ENCODE data around the gene ZNF121.
A peak's percentile ranks its signal among the peaks of the same experiment; 100 is the strongest.
"Not testable (repeated sequence)": the region's sequence is repeated elsewhere in the genome, so short reads cannot be mapped to it uniquely, and the experiment has no call there.

The ZNF121 gene

DNA sequence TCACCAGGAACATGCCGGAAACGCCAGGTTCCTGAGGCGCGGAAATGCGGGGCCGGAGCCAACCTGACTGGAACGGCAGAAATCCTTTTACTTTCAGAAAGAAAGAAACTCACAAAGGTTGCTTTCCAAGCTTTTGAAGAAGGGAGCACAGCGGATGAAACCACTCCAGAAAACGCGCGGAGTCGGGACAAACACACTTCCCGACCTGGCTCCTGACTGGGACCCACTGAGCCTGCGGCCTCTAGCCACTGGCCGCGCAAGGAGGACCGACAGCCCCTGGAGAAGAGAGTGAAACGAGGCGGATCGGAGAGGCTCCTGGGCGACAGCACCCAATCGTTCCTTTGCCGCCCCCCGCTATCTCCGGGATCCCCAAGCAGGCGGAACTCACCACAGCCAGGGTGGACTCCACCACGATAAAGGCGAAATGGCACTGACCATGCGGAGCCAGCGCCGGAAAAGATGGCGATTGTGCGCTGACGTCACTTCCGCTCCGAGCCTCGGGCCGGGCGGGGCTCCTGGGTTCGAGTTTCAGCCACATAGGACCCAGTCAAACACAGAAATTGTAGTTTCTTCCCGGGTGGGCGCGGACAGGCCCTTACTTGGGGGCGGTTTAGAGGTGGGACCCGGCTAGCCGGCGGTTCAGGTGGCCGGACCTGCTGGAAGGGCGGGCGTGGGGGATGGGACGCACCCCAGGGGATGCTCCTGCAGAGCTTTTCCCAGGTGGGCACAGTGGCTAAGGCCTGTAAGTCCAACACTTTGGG is at the start of gene ZNF121:
TSS of gene ZNF121 (minus strand) at position 432 of the 761 bp plus-strand sequence. CDS start 16,407 bp downstream, outside the sequence.
- peak; percentile 94 for DNase-seq

DNA sequence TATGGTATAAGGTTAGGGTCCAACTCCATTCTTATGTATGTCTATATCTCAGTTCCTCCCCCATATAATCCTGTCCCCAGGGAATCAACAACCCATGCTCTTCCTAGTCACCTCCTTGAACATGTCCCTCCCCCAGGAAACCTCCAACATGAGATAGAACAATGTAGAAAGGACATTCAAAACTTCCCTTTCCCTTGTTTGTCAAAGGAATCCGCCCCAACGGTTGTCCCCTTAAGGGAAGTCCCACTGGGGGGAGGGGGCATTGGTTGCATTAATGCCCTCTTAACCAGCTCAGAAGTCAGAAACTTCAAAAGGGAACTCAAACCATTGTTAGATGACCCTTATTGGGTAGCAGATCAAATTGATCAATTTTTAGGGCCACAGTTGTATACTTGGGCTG is 43.6 kb upstream of the ZNF121 start:
- no peak for DNase-seq

DNA sequence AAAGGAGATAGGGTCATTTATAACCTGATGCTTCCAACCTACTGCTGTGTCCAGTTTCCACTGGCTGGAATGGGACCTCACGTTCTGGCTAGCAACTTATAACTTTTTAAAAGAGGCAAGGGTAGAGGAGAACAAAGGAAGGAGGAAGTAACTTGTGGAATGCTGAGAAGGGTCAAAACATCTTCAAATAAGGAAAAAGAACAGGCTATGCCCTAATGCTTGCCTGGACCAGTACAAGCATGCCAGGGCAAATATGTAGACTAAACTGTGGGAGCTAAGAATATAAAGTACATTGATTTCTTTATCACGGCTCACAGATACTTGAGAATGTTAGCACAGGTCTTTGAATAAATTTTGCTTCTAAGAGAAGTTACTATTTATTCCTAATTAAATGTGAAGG is 38.2 kb upstream of the ZNF121 start:
- DNase-seq, result no peak

DNA sequence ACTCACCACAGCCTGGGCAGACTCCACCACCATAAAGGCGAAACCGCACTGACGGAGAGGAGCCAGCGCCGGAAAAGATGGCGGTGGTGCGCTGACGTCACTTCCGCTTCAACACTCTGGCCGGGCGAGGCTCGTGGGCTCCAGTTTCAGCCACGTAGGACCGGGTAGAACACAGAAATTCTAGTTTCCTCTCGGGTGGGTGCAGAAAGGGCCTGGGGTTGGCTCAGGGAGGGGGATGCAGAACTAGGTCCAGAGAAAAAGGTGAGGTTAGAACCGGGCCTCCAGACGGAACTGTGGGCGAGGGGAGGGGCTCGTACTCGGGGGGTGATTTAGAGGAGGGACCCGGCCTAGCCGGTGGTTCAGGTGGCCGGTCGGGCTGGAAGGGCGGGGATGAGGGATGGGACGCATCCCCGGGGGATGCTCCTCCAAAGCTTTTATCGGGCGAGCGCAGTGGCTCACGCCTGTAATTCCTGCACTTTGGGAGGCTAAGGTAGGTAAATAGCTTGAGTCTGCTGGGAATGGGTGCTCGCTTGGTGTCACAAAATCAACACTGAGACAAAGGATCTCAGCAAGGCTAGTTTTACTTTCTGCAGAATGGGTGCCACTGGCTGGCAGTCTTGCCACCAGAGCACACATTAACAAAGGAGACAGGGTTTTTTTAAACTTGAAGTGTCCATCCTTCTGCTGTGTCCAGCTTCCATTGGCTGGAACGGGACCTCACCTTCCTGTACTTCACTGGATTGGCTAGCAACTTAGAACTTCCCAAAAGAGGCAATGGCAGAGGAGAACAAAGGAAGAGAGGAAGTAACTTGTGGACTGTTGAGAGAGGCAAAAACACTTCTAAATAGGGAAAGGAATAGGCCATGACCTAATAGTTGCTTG is 37.1 kb upstream of the ZNF121 start, which contains the start of gene ZNF561:
TSS of gene ZNF561 (minus strand) at position 77 of the 882 bp plus-strand sequence. CDS start 1,776 bp downstream, outside the sequence.
- DNase-seq, result peak; percentile 95

DNA sequence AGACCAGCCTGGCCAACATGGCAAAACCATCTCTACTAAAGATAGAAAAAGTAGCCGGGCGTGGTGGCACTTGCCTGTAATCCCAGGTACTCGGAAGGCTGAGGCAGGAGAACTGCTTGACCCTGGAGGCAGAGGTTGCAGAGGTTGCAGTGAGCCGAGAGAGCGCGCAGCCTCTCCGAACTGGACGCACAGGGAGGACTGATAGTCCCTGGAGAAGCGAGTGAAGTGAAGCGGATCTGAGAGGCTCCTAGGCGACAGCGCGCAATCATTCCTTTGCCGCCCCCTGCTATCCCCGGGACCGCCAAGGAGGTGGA is 36.5 kb upstream of the ZNF121 start:
- DNase-seq, result no peak

DNA sequence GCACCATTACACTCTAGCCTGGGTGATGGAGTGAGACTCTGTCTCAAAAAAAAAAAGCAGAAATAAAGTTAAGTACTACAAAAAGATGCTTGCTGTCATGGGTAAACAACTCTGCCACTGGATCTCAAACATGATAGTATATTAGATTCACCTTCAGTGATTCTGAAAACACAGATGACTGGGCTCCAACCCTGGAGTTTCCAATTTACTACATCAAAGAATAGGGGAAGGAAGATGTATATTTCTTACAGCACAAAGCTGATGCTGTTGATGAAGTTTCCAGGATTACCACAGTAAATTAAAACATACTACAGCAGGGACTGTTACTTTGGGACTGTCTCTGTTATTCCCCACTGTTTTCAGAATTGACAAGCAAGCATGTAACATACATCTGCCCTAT is 31.5 kb upstream of the ZNF121 start:
- no peak for DNase-seq

DNA sequence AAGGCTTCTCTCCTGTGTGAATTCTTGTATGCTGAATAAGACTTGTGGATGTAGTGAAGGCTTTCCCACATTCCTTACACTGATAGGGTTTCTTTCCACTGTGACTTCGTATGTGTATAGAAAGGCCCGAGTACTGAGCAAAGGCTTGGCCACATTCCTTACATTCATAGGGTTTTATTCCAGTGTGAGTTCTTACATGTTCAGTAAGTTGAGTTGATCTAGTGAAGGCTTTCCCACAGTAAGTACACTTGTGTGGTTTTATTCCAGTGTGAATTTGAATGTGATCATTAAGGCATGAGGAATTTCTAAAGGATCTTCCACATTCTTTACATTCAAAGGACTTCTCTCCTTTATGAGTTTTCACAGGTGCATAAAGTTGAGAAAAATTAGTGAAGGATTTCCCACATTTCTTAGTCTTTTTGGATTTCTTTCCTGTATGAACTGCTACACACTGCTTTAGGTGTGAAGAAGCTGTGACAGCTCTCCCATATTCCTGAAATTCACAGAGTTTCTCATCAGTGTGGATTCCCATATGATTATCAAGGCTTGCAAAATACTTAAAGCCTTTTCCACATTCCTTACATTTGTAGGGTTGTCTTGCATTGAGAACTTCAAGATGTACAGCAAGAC is 26.3 kb upstream of the ZNF121 start:
- no peak for DNase-seq

DNA sequence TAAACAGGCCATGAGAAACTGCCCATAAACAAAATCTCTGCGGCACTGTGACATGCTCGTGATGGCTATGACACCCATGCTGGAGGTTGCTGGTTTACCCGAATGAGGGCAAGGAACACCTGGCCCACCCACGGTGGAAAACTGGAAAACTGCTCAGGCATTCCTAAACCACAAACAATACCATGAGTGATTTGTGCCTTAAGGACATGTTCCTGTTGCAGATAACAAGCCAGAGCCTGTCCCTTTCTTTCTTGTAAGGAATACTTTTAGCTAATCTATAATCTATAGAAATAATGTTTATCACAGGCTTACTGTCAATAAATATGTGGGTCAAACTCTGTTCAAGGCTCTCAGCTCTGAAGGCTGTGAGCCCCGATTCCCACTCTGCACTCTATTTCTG is 24.6 kb upstream of the ZNF121 start:
- no peak for DNase-seq

DNA sequence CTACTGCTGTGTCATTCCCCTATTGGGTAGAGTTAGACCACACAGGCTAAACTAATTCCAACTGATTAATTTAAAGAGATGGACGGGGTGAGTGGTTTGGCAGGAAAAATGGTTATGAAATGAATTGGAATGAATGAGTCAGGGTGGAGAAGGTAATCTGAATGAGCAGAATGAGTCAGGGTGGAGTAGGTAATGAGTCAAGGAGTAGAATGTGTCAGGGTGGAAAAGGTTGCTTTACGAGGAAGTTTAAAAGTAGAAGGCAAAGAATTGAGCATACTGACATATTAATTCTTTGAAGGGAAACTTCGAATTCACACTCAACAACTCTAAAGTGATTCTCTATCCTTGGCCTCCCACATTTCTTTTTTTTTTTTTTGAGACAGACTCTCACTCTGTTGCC is 12.7 kb upstream of the ZNF121 start:
- DNase-seq, result no peak

DNA sequence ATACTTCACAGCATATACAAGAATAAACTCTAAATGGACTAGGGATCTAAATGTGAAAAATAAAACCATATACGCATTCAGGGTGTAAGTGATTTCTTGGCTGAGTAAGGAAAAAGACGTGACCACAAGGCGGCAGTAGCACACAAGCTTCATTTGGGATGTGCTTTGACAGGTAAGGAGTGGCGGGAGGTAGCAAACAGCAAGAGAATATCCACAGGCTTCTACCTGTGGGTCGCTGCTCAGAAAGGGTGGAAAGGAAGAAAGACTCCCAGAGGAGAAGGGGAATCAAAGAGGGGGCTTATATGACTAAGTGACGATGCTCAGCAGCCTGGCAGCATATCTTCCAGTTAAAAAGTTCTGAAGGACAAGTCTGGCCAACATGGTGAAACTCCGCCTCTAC is 2.5 kb upstream of the ZNF121 start:
- peak; percentile 87 for DNase-seq

DNA sequence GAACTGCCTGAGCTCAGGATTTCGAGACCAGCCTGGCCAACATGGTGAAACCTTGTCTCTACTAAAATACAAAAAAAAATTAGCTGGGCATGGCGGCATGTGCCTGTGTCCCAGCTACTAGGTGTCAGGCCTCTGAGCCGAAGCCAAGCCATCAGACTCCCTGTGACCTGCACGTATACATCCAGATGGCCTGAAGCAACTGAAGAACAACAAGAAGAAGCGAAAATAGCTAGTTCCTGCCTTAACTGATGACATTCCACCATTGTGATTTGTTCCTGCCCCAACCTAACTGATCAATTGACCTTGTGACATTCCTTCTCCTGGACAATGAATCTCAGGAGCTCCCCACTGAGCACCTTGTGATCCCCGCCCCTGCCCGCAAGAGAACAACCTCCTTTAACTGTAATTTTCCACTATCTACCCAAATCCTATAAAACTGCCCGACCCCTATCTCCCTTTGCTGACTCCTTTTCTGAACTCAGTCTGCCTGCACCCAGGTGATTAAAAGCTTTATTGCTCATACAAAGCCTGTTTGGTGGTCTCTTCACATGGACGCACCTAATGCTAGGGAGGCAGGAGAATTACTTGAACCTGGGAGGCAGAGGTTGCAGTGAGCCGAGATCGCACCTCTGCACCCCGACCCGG is 2.1 kb downstream of the ZNF121 start:
- DNase-seq, result not testable (repeated sequence)

DNA sequence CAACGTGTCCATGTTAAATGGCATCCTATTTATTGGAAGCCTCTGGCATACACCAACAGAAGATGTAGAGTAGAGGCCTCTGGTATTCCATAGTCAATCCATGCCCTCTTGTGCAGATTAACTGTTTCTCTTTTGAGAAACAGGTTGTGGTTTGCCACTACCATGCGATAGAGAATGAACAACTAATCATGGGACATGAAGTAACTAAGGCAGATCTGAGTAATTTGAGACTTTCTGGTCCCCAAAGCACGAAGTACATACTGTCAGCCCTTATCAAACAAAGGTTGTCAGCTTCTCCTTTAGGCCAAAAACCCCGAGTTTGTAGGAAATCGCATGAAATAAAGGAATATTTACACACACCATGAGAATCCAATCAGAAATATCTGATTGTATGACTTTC is 3.6 kb downstream of the ZNF121 start:
- no peak for DNase-seq

DNA sequence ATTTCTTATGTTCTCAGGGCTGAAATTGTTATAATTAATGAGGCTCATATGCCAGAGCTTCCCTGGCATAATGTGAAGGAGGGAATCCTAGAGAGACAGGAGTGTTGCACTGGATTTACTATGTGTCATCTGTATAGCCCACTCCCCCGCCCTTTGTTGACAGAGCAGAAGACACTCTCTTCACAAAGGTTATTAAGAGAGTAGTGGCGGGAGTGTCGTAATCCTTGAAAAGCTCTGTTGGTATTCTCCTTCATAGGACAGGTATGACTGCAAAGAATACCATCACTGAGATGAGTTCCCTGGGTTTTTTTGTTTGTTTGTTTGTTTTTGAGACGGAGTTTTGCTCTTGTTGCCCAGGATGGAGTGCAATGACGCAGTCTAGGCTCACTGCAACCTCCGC is 14.0 kb downstream of the ZNF121 start:
- no peak for DNase-seq

DNA sequence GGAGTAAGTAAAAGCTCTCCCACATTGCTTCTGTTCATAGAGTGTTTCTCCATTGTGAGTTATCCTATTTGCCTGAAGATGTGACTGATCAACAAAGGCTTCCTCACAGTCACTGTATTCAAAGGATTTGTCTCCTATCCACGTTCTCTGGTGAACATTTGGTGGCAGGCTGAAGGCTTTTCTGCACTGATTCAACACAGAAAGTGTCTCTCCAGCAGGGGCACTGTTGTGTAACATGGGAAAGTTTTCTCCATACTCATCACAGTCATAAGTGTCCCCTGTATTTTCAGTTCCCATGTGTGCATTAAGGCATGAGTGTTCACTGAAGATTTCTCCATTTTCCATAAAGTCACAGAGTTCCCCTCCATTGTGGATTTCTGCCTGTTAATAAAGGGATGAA is 17.6 kb downstream of the ZNF121 start:
- no peak for DNase-seq

DNA sequence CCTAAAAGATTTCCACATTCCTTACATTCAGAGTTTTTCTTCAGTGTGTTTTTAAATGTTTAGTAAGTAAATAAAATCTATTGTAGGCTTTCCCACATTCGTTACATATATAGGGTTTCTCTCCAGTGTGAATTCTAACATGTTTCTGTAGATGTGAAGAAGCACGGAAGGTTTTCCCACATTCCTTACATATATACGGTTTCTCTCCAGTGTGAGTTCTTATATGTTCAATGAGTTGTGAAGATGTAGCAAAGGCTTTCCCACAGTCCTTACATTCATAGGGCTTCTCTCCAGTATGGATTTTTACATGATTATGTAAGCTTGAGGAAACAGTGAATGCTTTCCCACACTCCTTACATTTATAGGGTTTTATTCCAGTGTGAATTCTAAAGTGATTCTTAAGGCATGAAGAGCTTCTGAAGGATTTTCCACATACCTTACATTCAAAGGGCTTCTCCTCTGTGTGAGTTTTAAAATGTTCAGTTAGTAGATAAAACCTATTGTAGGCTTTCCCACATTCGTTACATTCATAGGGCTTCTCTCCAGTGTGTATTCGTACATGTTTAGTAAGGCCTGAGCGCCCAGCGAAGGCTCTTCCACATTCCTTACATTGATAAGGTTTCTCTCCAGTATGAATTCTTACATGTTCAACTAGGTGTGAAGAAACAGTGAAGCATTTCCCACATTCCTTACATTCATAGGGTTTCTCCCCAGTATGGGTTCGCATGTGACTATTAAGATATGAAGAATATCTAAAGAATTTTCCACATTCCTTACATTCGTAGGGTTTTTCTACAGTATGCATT is 18.2 kb downstream of the ZNF121 start:
- no peak for DNase-seq

DNA sequence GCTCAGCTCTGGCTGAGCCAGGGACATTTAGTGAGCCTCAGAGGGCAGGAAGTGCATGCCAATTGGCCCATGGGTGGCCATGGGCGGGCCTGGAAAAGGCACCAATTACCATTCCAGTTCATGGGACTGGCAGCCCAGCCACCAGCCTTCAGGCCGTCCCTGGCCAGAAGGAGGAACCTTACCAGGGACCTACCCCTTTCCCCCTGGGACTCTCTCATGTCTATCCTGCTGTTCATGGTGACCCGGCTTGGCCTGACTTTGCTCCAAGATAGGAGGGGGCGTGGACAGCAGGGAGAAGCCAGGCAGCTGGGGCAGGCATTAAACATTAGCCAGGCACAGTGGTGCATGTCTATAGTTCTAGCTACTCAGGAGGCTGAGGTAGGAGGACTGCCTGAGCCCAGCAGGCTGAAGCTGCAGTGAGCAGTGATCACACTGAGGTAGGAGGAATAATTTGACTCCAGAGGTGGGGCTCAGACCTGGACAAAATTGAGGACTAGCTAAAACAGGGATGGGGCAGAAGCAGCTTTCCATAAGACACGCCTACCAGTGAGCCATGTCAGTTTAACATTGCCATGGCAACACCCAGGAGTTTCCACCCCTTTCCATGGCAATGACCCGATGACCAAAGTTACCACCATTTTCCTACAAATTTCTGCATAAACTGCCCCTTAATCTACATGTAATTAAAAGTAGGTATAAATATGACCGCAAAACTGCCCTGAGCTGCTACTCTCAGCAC is 31.6 kb downstream of the ZNF121 start:
- no peak for DNase-seq

DNA sequence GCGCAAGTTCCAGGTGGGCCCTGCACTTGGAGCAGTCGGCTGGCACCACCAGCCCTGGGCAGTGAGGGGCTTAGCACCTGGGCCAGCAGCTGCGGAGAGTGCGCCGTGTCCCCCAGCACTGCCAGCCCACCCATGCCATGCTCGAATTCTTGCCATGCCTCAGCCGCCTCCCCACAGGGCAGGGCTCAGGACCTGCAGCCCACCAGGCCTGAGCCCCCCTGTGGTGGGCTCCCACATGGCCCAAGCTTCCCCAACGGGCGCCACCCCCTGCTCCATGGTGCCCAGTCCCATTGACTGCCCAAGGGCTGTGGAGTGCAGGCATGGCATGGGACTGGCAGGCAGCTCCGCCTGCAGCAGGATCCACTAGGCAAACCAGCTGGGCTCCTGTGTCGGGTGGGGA is 36.4 kb downstream of the ZNF121 start:
- no peak for DNase-seq

DNA sequence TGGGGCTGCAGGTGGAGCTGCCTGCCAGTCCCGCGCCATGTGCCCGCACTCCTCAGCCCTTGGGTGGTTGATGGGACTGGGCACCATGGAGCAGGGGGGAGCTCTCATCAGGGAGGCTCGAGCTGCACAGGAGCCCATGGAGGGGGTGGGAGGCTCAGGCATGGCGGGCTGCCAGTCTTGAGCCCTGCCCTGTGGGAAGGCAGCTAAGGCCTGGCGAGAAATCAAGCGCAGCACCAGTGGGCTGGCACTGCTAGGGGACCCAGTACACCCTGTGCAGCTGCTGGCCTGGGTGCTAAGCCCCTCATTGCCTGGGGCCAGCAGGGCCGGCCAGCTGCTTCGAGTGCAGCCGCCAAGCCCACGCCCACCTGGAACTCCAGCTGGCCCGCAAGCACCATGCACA is 43.0 kb downstream of the ZNF121 start:
- not testable (repeated sequence) for DNase-seq

DNA sequence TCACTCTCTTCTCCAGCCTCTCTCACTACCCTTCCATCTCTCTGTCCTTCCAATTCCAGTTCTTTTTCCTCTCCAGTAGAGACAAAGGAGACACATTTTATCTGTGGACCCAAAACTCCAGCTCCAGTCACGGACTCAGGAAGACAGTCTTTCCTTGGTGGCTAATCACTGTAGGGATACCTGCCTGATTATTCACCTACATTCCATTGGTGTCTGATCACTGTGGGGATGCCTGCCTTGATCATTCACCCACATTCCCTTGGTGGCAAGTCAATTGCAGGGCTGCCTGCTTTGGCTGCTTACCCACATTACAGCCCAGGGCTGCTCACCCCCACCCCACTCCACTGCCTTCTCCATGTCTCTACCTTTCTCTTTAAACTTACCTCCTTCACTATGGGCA is 44.4 kb downstream of the ZNF121 start:
- DNase-seq, result not testable (repeated sequence)

DNA sequence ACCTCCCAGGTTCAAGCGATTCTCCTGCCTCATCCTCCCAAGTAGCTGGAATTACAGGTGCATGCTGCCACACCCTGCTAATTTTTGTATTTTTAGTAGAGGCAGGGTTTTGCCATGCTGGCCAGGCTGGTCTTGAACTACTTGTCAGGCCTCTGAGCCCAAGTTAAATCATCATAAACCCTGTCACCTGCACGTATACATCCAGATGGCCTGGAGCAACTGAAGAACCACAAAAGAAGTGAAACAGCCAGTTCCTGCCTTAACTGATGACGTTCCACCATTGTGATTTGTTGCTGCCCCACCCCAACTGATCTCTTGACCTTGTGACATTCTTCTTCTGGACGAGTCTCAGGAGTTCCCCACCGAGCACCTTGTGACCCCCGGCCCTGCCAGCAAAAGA is 45.1 kb downstream of the ZNF121 start:
- not testable (repeated sequence) for DNase-seq
